Panc1 (cell line): ENCODE measurements around the gene KNG1. TPM values are rescaled to one million over a fixed set of nuclear protein-coding genes. Genes with fewer than 3 reads are reported as not detected.

Source experiments
- ATAC-seq: fragments of 200-7000 bp; cut with Tn5 transposase; 2 replicates; pipeline ENCODE4 v1.9.1; 2020; ENCODE audit warnings: mild to moderate bottlenecking, moderate library complexity
- BruUV-seq: library from RNA; stranded (reverse); fragments of 400-500 nt; replicated peaks from 2 replicates; lab custom pipeline; 2021; lab: Mats Ljungman, UMichigan
- CTCF ChIA-PET: fragments of 300-600 bp; sonication (Branson Sonifier 250); formaldehyde crosslinking; loops from one replicate; lab custom pipeline; 2022; ENCODE audit warnings: antibody characterized with exemption; lab: Charles Lee
- POLR2A ChIA-PET: fragments of 300-600 bp; sonication (Branson Sonifier 250); formaldehyde crosslinking; loops from one replicate; lab custom pipeline; 2022; ENCODE audit warnings: antibody characterized with exemption; lab: Charles Lee
- DNase-seq: peaks from one replicate; pipeline ENCODE4 v3.0.0-alpha.2; 2010; ENCODE audit warnings: low read depth, low spot score
- H3K27ac ChIP-seq: 2 replicates; pipeline ENCODE4 v1.5.1; 2011; ENCODE audit warnings: mild to moderate bottlenecking, low read length, inconsistent platforms
- H3K27me3 ChIP-seq: fragments of 200-500 bp; sonication (Bioruptor generic); 2 replicates; pipeline ENCODE4 v1.6.0; 2014; ENCODE audit warnings: low read length, inconsistent platforms; ENCODE audit not compliant: control insufficient read depth, insufficient read depth
- H3K36me3 ChIP-seq: fragments of 200-500 bp; sonication (Bioruptor generic); 2 replicates; pipeline ENCODE4 v1.5.1; 2014; ENCODE audit warnings: inconsistent platforms, mild to moderate bottlenecking, low read length, moderate library complexity; ENCODE audit not compliant: control insufficient read depth, insufficient read depth
- H3K4me1 ChIP-seq: 2 replicates; pipeline ENCODE4 v1.5.1; 2011; ENCODE audit warnings: inconsistent platforms, mild to moderate bottlenecking, low read length, moderate library complexity; ENCODE audit not compliant: control insufficient read depth, insufficient read depth
- H3K4me3 ChIP-seq, 2 experiments: 2 replicates each; pipeline ENCODE4 v1.5.1; 2011 to 2012; ENCODE audit warnings: low read depth in 2 of 2, low read length in 2 of 2, mild to moderate bottlenecking in 2 of 2, inconsistent platforms in 1 of 2, moderate library complexity in 1 of 2
- H3K9me3 ChIP-seq: fragments of 200-500 bp; sonication (Bioruptor generic); 2 replicates; pipeline ENCODE4 v1.5.1; 2014; ENCODE audit warnings: low read depth, mild to moderate bottlenecking, inconsistent platforms, low read length, moderate library complexity; ENCODE audit not compliant: control insufficient read depth, insufficient read depth
- CTCF ChIP-seq: fragments of 450-650 bp; IDR thresholded peaks from 2 replicates; pipeline ENCODE4 v1.5.1; 2017; ENCODE audit warnings: mild to moderate bottlenecking
- POLR2AphosphoS5 ChIP-seq: IDR thresholded peaks from 2 replicates; pipeline ENCODE4 v1.6.1; 2012; ENCODE audit warnings: mild to moderate bottlenecking, low read depth, low read length, moderate library complexity
- REST ChIP-seq, 2 experiments: IDR thresholded peaks; 2 replicates each; pipeline ENCODE4 v1.6.1; 2011 to 2012; ENCODE audit warnings: low read depth in 2 of 2, control low read depth in 1 of 2, low read length in 1 of 2, mild to moderate bottlenecking in 1 of 2, moderate library complexity in 1 of 2; ENCODE audit not compliant: insufficient read depth in 1 of 2
- SIN3A ChIP-seq: IDR thresholded peaks from 2 replicates; pipeline ENCODE4 v1.6.1; 2012; ENCODE audit warnings: low read depth, mild to moderate bottlenecking, low read length, moderate library complexity, borderline replicate concordance; ENCODE audit not compliant: insufficient read depth
- TCF7L2 ChIP-seq: IDR thresholded peaks from 2 replicates; pipeline ENCODE4 v1.6.1; 2011; ENCODE audit warnings: mild to moderate bottlenecking, low read depth, low read length, inconsistent platforms
- in situ Hi-C: cut with HindIII; loops from 2 replicates; pipeline ENCODE4 v1.10.0; 2016; ENCODE audit warnings: low sequenced_read_pairs, low pct_unique_long_range_greater_than_20kb
- intact Hi-C: fragments of 100-400 bp; cut with micrococcal nuclease; formaldehyde crosslinking; loops from one replicate; pipeline ENCODE4 v1.10.0; 2022; ENCODE audit not compliant: unreplicated experiment
- total RNA-seq: library from RNA; stranded (reverse); gene quantifications from one replicate; pipeline ENCODE4 v1.2.1, GENCODE V29; 2021; ENCODE audit not compliant: unreplicated experiment

KNG1 gene
- total RNA-seq, 1 experiment from 2014 or later: 0.23 TPM

GRCh38 chr3:186750316-186750715 is 33.2 kb downstream of the KNG1 start:
- ATAC-seq: no peak
- POLR2A ChIA-PET: interaction anchor here (0.7 kb wide), 1 partner anchor 30 kb away, joined by 5 read pairs; no protein-coding TSS in a partner anchor
- intact Hi-C loops: no loop called here
- Histone ChIP-seq H3K4me1 (peaks cover 3% of the 10 kb centered on the region; the same call in 1 of the 2 replicates), H3K9me3 (no peaks in the 10 kb centered on the region), H3K27me3 (no peaks in the 10 kb centered on the region), H3K4me3 (no peak overlapping the region), H3K36me3 (no peaks in the 10 kb centered on the region), H3K27ac (no peak overlapping the region)
- TF ChIP-seq CTCF: no peak
- no peak for DNase-seq
- CTCF ChIA-PET: no interaction called here
- in situ Hi-C loops: no loop called here
- BruUV-seq: no TSS peak

GRCh38 chr3:186751480-186751879 is 34.3 kb downstream of the KNG1 start:
- no TSS peak for BruUV-seq
- ChIA-PET POLR2A (no interaction called here), CTCF (no interaction called here)
- ATAC-seq: no peak
- no peaks in the 10 kb centered on the region for H3K27me3 ChIP-seq
- no peak overlapping the region for H3K27ac ChIP-seq
- TF ChIP-seq CTCF (no peak), SIN3A (no peak), TCF7L2 (no peak), POLR2AphosphoS5 (no peak), REST (IDR thresholded peaks at IDR 0.05; ENCODE audit: insufficient read depth in 1 of 2, low read depth in 2 of 2, low read length in 1 of 2) (no peak)
- H3K9me3 ChIP-seq: no peaks in the 10 kb centered on the region
- in situ Hi-C loops: no loop called here
- intact Hi-C loops: no loop called here
- H3K4me1 ChIP-seq: peaks cover 3% of the 10 kb centered on the region; the same call in 1 of the 2 replicates
- H3K36me3 ChIP-seq: no peaks in the 10 kb centered on the region
- DNase-seq: no peak
- H3K4me3 ChIP-seq: no peak overlapping the region
